GM12872 (cell line): ENCODE data around the gene FOXRED1.

Source experiments
- CTCF ChIP-seq: IDR thresholded peaks from 3 replicates; pipeline ENCODE4 v1.5.1; 2011; ENCODE audit warnings: low read depth, mild to moderate bottlenecking, low read length, moderate library complexity; ENCODE audit not compliant: insufficient read depth

The FOXRED1 gene

GRCh38 chr11:126277780-126278179 lies 8.8 kb downstream of the FOXRED1 start:
- TF ChIP-seq CTCF, result no peak

GRCh38 chr11:126279191-126279590 lies 10.2 kb downstream of the FOXRED1 start:
- no peak for TF ChIP-seq CTCF

- TF ChIP-seq CTCF, result no peak
These were observed 11.6 kb downstream of the FOXRED1 start for GRCh38 chr11:126280595-126280994.

GRCh38 chr11:126281245-126281644 lies 12.3 kb downstream of the FOXRED1 start:
- no peak for TF ChIP-seq CTCF

GRCh38 chr11:126281666-126282175 lies 12.8 kb downstream of the FOXRED1 start:
- no peak for TF ChIP-seq CTCF

GRCh38 chr11:126282361-126282735 lies 13.4 kb downstream of the FOXRED1 start:
- TF ChIP-seq CTCF, result no peak

- TF ChIP-seq CTCF, result no peak
These were observed 14.0 kb downstream of the FOXRED1 start, which contains the start of gene TIRAP for GRCh38 chr11:126282736-126283591. Gene TIRAP (plus strand): TSS chr11:126283093. CDS start chr11:126290895, 7,802 bp downstream.
